GM23248 (cell line): ENCODE data around the gene GNAI2. TPM values are rescaled to one million over a fixed set of nuclear protein-coding genes. Genes with fewer than 3 reads are reported as not detected.

Experiments
- DNase-seq: peaks from one replicate; pipeline ENCODE4 v3.0.0-alpha.2; 2015
- H2AFZ ChIP-seq: fragments of 200-600 bp; sonication (generic); 2 replicates; pipeline ENCODE4 v1.6.1; 2016; ENCODE audit warnings: antibody characterized with exemption
- H3F3A ChIP-seq: fragments of 200-600 bp; sonication (generic); 2 replicates; pipeline ENCODE4 v1.6.1; 2016; ENCODE audit warnings: mild to moderate bottlenecking, antibody characterized with exemption, mixed run types; ENCODE audit not compliant: insufficient read depth
- H3K27ac ChIP-seq: fragments of 200-600 bp; sonication (generic); 2 replicates; pipeline ENCODE4 v1.5.1; 2016; ENCODE audit warnings: mild to moderate bottlenecking
- H3K27me3 ChIP-seq: fragments of 200-600 bp; sonication (generic); replicated peaks from 2 replicates; pipeline ENCODE4 v1.6.1; 2016; ENCODE audit warnings: mild to moderate bottlenecking; ENCODE audit not compliant: insufficient read depth
- H3K36me3 ChIP-seq: fragments of 200-600 bp; sonication (generic); 2 replicates; pipeline ENCODE4 v1.6.1; 2016; ENCODE audit warnings: low read depth, mild to moderate bottlenecking
- H3K4me1 ChIP-seq: fragments of 200-600 bp; sonication (generic); 2 replicates; pipeline ENCODE4 v1.6.1; 2016; ENCODE audit warnings: mild to moderate bottlenecking; ENCODE audit not compliant: insufficient read depth
- H3K4me2 ChIP-seq: fragments of 200-600 bp; sonication (generic); one replicate; pipeline ENCODE4 v1.6.1; 2016; ENCODE audit warnings: mild to moderate bottlenecking; ENCODE audit not compliant: unreplicated experiment
- H3K4me3 ChIP-seq: fragments of 200-600 bp; sonication (generic); 2 replicates; pipeline ENCODE4 v1.5.1; 2016; ENCODE audit warnings: mild to moderate bottlenecking
- H3K79me2 ChIP-seq: fragments of 200-600 bp; sonication (generic); 2 replicates; pipeline ENCODE4 v1.6.1; 2016; ENCODE audit warnings: mild to moderate bottlenecking; ENCODE audit not compliant: insufficient read depth
- H3K9ac ChIP-seq: fragments of 200-600 bp; sonication (generic); 2 replicates; pipeline ENCODE4 v1.6.1; 2016; ENCODE audit warnings: mild to moderate bottlenecking
- H3K9me2 ChIP-seq: fragments of 200-600 bp; sonication (generic); 2 replicates; pipeline ENCODE4 v1.6.1; 2016; ENCODE audit warnings: mixed run types, mild to moderate bottlenecking, moderate library complexity; ENCODE audit not compliant: insufficient read depth
- H3K9me3 ChIP-seq: fragments of 200-600 bp; sonication (generic); one replicate; pipeline ENCODE4 v1.6.1; 2017; ENCODE audit warnings: low read depth
- H4K20me1 ChIP-seq: fragments of 200-600 bp; sonication (generic); 2 replicates; pipeline ENCODE4 v1.6.0; 2016; ENCODE audit not compliant: insufficient read depth
- EZH2 ChIP-seq: fragments of 200-600 bp; sonication (generic); IDR thresholded peaks from 2 replicates; pipeline ENCODE4 v1.6.1; 2018; ENCODE audit warnings: antibody characterized with exemption, mild to moderate bottlenecking; ENCODE audit not compliant: insufficient read depth, poor library complexity, severe bottlenecking
- EZH2phosphoT487 ChIP-seq: fragments of 200-600 bp; sonication (generic); IDR thresholded peaks from 2 replicates; pipeline ENCODE4 v1.6.1; 2018; ENCODE audit warnings: antibody characterized with exemption, moderate library complexity, mild to moderate bottlenecking, low read depth; ENCODE audit not compliant: insufficient read depth
- WGBS, 2 experiments: methylation state at CpG; one replicate each; pipeline ENCODE4 v1.1.6; 2015 to 2017; ENCODE audit warnings: low lambda C conversion rate in 2 of 2, low coverage in 1 of 2; ENCODE audit errors: missing lambda C conversion rate in 2 of 2; 5-methylcytosine and 5-hydroxymethylcytosine counted together
- in situ Hi-C: fragments of 300-500 bp; cut with MboI; formaldehyde crosslinking; loops from 2 replicates; pipeline ENCODE4 v1.15.0; 2020
- polyA plus RNA-seq: library from polyadenylated mRNA; unstranded; fragments of >200 nt; fragmentation: Nextera tagmentation; extraction: Ambion mirVana; gene quantifications from 2 replicates; pipeline ENCODE4 v1.2.1, GENCODE V29; 2016
- total RNA-seq: library from RNA; depleted of rRNA; stranded (reverse); fragments of >200 nt; shearing (Covaris generic); gene quantifications from 2 replicates; pipeline ENCODE4 v1.2.3, GENCODE V29; 2014; rRNA removed

Gene GNAI2
- 393 and 427 TPM in 2 replicates for total RNA-seq
- 424 and 426 TPM in 2 replicates for polyA plus RNA-seq

GRCh38 chr3:50235716-50236483 lies at the start of gene GNAI2:
Gene GNAI2, plus strand, starts transcription at chr3:50236204. Its CDS starts 132 bp downstream, at chr3:50236336.
- H3K27me3 ChIP-seq = no peaks in the 10 kb centered on the region
- peak within 1 kb of the TSS; percentile 97 for H3K4me2 ChIP-seq
- peak within 1 kb of the TSS; percentile 94 for H3K4me3 ChIP-seq
- H4K20me1 ChIP-seq = no peaks in the 10 kb centered on the region
- H3K9me3 ChIP-seq = no peaks in the 10 kb centered on the region
- H3K9me2 ChIP-seq = no peaks in the 10 kb centered on the region
- DNase-seq = peak; percentile 100
- H3K4me1 ChIP-seq = peaks cover 15% of the 10 kb centered on the region
- peaks cover 4% of the 10 kb centered on the region; the same call in 1 of the 2 replicates for H3F3A ChIP-seq
- in situ Hi-C loops = no loop called here
- H3K9ac ChIP-seq = peak within 1 kb of the TSS; percentile 89
- peak within 1 kb of the TSS; percentile 77 for H2AFZ ChIP-seq
- 2% methylated on average over 42 to 75 of the region's 75 CpGs for WGBS, 2 experiments
- peak within 1 kb of the TSS; percentile 68 for H3K27ac ChIP-seq
- H3K36me3 ChIP-seq = no peaks in the 10 kb centered on the region
- TF ChIP-seq EZH2phosphoT487 (no peak), EZH2 (no peak)
- peaks cover 48% of the 10 kb centered on the region for H3K79me2 ChIP-seq

- no peak overlapping the region for H3K9ac ChIP-seq
- no peaks in the 10 kb centered on the region for H4K20me1 ChIP-seq
- H3K36me3 ChIP-seq = no peaks in the 10 kb centered on the region
- in situ Hi-C loops = loop anchor here (10.0 kb wide), 1 partner anchor 63 kb away; no protein-coding TSS in a partner anchor
- TF ChIP-seq EZH2 (no peak), EZH2phosphoT487 (no peak)
- no peaks in the 10 kb centered on the region for H3K4me1 ChIP-seq
- no peak overlapping the region for H3K4me3 ChIP-seq
- H3K27ac ChIP-seq = no peak overlapping the region
- H3K79me2 ChIP-seq = no peaks in the 10 kb centered on the region
- no peak overlapping the region for H2AFZ ChIP-seq
- 89 to 94% methylated on average over 18 to 19 of the region's 19 CpGs for WGBS, 2 experiments
- no peak overlapping the region for H3K4me2 ChIP-seq
- DNase-seq = no peak
- H3K9me2 ChIP-seq = no peaks in the 10 kb centered on the region
- H3K9me3 ChIP-seq = no peaks in the 10 kb centered on the region
- H3K27me3 ChIP-seq = no peaks in the 10 kb centered on the region
- H3F3A ChIP-seq = no peaks in the 10 kb centered on the region
These were observed 48.3 kb upstream of the GNAI2 start for GRCh38 chr3:50187750-50188149.

- peak; percentile 94 for DNase-seq
- in situ Hi-C loops = loop anchor here (10.0 kb wide), 1 partner anchor 64 kb away; no protein-coding TSS in a partner anchor
- Histone ChIP-seq H3K9me3 (no peaks in the 10 kb centered on the region), H3K4me2 (no peak overlapping the region), H3K36me3 (no peaks in the 10 kb centered on the region), H3K4me3 (no peak overlapping the region), H3F3A (no peaks in the 10 kb centered on the region), H3K79me2 (no peaks in the 10 kb centered on the region), H4K20me1 (no peaks in the 10 kb centered on the region), H3K4me1 (no peaks in the 10 kb centered on the region), H3K9me2 (no peaks in the 10 kb centered on the region), H3K27me3 (peaks cover 12% of the 10 kb centered on the region), H2AFZ (no peak overlapping the region), H3K27ac (no peak overlapping the region), H3K9ac (no peak overlapping the region)
- 0 to 4% methylated on average over 5 of the region's 5 CpGs for WGBS, 2 experiments
- TF ChIP-seq EZH2 (no peak), EZH2phosphoT487 (no peak)
These were observed 46.7 kb upstream of the GNAI2 start for GRCh38 chr3:50189274-50189673.

GRCh38 chr3:50189989-50190388 lies 46.0 kb upstream of the GNAI2 start:
- no peaks in the 10 kb centered on the region for H4K20me1 ChIP-seq
- 51 to 60% methylated on average over 7 of the region's 7 CpGs for WGBS, 2 experiments
- H3K9ac ChIP-seq = no peak overlapping the region
- no peak for DNase-seq
- H3F3A ChIP-seq = no peaks in the 10 kb centered on the region
- H3K4me2 ChIP-seq = no peak overlapping the region
- H3K27ac ChIP-seq = no peak overlapping the region
- H3K36me3 ChIP-seq = no peaks in the 10 kb centered on the region
- H3K79me2 ChIP-seq = no peaks in the 10 kb centered on the region
- no peak overlapping the region for H2AFZ ChIP-seq
- H3K9me3 ChIP-seq = no peaks in the 10 kb centered on the region
- H3K4me3 ChIP-seq = no peak overlapping the region
- H3K27me3 ChIP-seq = peaks cover 14% of the 10 kb centered on the region
- no peaks in the 10 kb centered on the region for H3K4me1 ChIP-seq
- H3K9me2 ChIP-seq = no peaks in the 10 kb centered on the region
- no peak for TF ChIP-seq EZH2phosphoT487
- no peak for TF ChIP-seq EZH2
- in situ Hi-C loops = loop anchor here (10.0 kb wide), 1 partner anchor 65 kb away; no protein-coding TSS in a partner anchor
